ENCODE results near the gene SHISA7. TPM values are rescaled to one million over a fixed set of nuclear protein-coding genes. Genes with fewer than 3 reads are reported as not detected.

Gene SHISA7
- total and polyA plus RNA-seq, 7 donors: 0.04 to 0.41 (median 0.32) TPM; not detected in 3

DNA sequence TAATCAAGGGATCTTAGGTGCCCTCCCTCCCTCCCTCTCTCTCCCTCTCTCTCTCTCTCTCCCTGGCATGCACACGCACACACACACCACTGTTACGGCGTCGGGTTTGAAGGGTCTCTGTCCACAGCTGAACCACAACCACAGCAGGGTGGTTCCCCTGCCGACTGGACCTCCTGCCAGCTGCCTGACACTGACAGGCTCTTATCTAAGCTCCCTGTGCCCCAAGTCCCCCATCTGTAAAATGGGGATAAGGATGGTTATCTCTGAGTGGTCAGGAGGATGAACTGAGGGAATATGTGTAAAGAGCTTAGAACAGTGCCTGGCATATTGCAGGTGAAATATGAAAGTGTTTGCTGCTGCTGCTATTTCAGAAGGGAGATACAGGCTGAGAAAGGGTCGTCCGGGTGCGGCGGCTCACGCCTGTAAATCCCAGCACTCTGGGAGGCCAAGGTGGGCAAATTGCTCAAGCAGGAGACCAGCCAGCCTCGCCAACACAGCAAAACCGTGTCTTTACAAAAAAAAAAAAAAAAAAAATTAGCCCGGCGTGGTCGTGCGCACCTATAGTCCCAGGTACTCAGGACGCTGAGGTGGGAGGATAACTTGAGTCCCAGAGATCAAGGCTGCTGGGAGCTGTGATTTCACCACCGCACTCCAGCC lies 852 bp upstream of the SHISA7 start:
- Histone ChIP-seq H3K27me3 (peaks cover 52 to 75% (median 58%) of the 10 kb centered on the region in 3 donors), H3K4me1 (peaks cover 0 to 25% (median 21%) of the 10 kb centered on the region in 4 donors), H3K27ac (no peak overlapping the region), H3K9me3 (no peaks in the 10 kb centered on the region), H3K36me3 (no peaks in the 10 kb centered on the region), H3K4me3 (no peak overlapping the region)
- TF ChIP-seq POLR2AphosphoS5 (IDR thresholded peaks at IDR 0.05) (no peak), POLR2A (IDR thresholded peaks at IDR 0.05) (no peak)
- TF ChIP-seq, protein P1, sequence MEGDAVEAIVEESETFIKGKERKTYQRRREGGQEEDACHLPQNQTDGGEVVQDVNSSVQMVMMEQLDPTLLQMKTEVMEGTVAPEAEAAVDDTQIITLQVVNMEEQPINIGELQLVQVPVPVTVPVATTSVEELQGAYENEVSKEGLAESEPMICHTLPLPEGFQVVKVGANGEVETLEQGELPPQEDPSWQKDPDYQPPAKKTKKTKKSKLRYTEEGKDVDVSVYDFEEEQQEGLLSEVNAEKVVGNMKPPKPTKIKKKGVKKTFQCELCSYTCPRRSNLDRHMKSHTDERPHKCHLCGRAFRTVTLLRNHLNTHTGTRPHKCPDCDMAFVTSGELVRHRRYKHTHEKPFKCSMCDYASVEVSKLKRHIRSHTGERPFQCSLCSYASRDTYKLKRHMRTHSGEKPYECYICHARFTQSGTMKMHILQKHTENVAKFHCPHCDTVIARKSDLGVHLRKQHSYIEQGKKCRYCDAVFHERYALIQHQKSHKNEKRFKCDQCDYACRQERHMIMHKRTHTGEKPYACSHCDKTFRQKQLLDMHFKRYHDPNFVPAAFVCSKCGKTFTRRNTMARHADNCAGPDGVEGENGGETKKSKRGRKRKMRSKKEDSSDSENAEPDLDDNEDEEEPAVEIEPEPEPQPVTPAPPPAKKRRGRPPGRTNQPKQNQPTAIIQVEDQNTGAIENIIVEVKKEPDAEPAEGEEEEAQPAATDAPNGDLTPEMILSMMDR (IDR thresholded peaks at IDR 0.05): no peak
- intact Hi-C loops (cut with DNase I): no loop called here
- 38 to 41% methylated on average over 18 of the region's 18 CpGs for WGBS, 2 donors
- DNase-seq: no peak

DNA sequence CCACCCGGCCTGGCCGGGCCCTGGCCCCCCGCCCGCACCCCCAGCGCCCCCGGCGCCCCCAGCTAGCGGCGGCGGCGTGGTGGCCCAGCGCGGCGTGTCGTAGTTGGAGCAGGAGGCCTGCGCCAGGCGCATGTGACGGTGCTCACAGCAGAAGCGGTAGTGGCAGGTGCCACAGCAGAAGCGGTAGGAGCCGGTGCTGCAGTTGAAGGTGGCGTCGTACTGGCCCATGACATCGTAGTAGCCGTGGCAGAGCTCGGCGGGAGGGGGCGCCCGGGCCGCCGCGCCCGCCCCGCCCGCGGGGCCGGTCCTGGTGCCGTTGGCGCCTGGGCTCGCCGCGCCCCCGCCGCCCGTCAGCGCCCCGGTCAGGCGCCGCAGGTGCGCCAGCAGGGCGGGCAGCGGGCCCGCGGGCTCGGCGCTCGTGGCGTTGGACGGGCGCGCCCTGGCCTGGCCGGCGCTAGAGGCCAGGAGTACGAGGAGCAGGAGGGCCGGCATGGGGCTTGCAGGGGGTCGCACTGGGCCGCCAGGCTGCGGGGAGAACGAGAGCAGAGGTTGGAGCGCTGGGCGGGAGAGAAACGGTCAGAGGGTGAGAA lies 633 bp downstream of the SHISA7 start:
- Histone ChIP-seq H3K36me3 (no peaks in the 10 kb centered on the region), H3K27ac (no peak overlapping the region), H3K27me3 (peaks cover 66 to 90% (median 73%) of the 10 kb centered on the region in 3 donors), H3K4me3 (no peak overlapping the region), H3K4me1 (peaks cover 0 to 25% (median 21%) of the 10 kb centered on the region in 4 donors), H3K9me3 (no peaks in the 10 kb centered on the region)
- TF ChIP-seq, protein P1 (IDR thresholded peaks at IDR 0.05): no peak
- TF ChIP-seq POLR2A (IDR thresholded peaks at IDR 0.05) (no peak), EP300 (IDR thresholded peaks at IDR 0.05) (no peak)
- WGBS, 2 donors: 1% methylated on average over 72 of the region's 72 CpGs
- DNase-seq: no peak
- intact Hi-C loops (cut with DNase I): no loop called here

DNA sequence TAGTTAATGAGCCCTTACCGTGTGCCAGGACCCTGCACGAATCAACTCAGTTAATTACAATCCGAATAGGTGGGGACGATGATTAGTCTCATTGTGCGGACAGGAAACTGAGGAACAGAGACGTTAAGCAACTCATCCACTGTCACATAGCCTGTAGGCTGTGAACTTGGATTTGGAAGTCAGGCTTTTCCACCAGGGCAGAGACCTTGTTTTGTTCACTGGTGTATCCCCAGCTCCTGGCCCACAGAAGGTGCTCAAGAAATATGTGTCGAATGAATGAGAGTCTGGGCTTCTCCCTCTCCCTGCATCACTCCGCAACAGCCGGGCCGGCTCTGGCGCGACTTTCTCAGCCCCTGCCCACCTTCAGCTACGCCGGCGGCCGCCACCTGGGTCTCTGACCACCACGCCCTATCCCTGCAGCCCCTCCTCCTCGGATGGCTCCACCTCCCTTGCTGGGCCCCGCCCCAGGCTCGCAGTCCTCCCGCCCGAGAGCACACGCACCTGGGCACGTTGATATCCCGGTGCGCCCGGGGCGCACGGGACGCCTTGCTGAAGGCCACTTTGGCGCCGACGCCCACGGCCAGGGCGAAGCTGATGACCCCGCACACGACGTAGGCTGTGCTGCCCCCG lies 1.3 kb downstream of the SHISA7 start:
- H3K27ac ChIP-seq: no peak overlapping the region
- H3K4me1 ChIP-seq: peaks cover 0 to 25% (median 21%) of the 10 kb centered on the region in 4 donors
- no peaks in the 10 kb centered on the region for H3K36me3 ChIP-seq
- H3K4me3 ChIP-seq: no peak overlapping the region
- H3K9me3 ChIP-seq: no peaks in the 10 kb centered on the region
- no peak for DNase-seq
- no peak for TF ChIP-seq POLR2AphosphoS5 (IDR thresholded peaks at IDR 0.05)
- TF ChIP-seq, protein P1 (IDR thresholded peaks at IDR 0.05): no peak
- TF ChIP-seq POLR2A (IDR thresholded peaks at IDR 0.05): no peak
- no peak for TF ChIP-seq EP300 (IDR thresholded peaks at IDR 0.05)
- WGBS, 2 donors: 3% methylated on average over 39 of the region's 39 CpGs
- peaks cover 67 to 96% (median 75%) of the 10 kb centered on the region in 3 donors for H3K27me3 ChIP-seq
- intact Hi-C loops (cut with DNase I): no loop called here

DNA sequence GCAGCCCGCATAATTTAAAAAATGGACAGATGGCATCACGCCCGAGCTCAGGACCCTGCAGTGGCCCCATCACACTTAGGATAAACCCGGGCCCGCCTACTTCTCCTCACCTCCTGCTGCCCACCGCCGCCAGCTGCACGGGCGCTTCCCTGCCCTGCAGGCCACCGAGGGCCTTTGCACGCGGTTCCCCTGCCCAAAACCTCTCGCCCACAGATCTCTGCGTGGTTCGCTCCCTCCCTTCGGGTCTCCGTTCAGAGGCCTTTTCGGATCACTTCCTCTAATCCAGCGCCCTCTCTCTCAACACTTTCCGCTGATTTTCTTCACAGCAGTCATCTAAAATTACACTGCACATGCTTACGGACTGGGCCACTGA lies 1.8 kb downstream of the SHISA7 start:
- TF ChIP-seq POLR2A (IDR thresholded peaks at IDR 0.05) (no peak), POLR2AphosphoS5 (IDR thresholded peaks at IDR 0.05) (no peak), EP300 (IDR thresholded peaks at IDR 0.05) (no peak)
- TF ChIP-seq, protein P1 (IDR thresholded peaks at IDR 0.05): no peak
- Histone ChIP-seq H3K4me3 (no peak overlapping the region), H3K27ac (no peak overlapping the region), H3K27me3 (peaks cover 67 to 98% (median 74%) of the 10 kb centered on the region in 3 donors), H3K4me1 (peaks cover 0 to 25% (median 21%) of the 10 kb centered on the region in 4 donors), H3K36me3 (no peaks in the 10 kb centered on the region), H3K9me3 (no peaks in the 10 kb centered on the region)
- intact Hi-C loops (cut with DNase I): no loop called here
- 5 to 9% methylated on average over 21 of the region's 21 CpGs for WGBS, 2 donors
- DNase-seq: no peak
